ENCODE results near the gene LYRM9. TPM values are rescaled to one million over a fixed set of nuclear protein-coding genes. Genes with fewer than 3 reads are reported as not detected.

The LYRM9 gene
- total RNA-seq, 1 donor from 2014 or later, result 2.9 TPM

DNA sequence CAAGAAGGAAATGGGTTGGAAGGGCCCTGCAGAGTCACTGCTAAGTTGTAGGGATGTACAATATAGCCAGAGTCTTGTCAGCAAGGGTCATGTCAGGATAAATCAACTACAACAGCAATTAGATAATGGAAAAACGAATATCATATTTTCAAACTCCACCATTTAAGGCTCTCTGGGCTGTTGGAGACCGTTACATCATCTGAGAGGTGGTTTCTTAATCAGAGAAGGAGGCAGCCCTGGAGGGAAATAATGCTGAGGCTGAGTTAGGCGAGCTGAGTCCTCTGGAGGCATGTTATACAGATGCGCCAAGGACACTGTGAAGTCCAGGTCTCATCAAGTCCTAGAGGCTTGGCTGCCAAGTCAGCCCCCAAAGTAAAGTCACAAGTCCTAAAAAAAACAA lies 30.3 kb downstream of the LYRM9 start:
- no peak for DNase-seq (ENCODE audit: low read depth)
- TF ChIP-seq, protein P1, sequence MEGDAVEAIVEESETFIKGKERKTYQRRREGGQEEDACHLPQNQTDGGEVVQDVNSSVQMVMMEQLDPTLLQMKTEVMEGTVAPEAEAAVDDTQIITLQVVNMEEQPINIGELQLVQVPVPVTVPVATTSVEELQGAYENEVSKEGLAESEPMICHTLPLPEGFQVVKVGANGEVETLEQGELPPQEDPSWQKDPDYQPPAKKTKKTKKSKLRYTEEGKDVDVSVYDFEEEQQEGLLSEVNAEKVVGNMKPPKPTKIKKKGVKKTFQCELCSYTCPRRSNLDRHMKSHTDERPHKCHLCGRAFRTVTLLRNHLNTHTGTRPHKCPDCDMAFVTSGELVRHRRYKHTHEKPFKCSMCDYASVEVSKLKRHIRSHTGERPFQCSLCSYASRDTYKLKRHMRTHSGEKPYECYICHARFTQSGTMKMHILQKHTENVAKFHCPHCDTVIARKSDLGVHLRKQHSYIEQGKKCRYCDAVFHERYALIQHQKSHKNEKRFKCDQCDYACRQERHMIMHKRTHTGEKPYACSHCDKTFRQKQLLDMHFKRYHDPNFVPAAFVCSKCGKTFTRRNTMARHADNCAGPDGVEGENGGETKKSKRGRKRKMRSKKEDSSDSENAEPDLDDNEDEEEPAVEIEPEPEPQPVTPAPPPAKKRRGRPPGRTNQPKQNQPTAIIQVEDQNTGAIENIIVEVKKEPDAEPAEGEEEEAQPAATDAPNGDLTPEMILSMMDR (conservative IDR thresholded peaks at IDR 0.05; ENCODE audit: low read depth, low read length), result no peak

DNA sequence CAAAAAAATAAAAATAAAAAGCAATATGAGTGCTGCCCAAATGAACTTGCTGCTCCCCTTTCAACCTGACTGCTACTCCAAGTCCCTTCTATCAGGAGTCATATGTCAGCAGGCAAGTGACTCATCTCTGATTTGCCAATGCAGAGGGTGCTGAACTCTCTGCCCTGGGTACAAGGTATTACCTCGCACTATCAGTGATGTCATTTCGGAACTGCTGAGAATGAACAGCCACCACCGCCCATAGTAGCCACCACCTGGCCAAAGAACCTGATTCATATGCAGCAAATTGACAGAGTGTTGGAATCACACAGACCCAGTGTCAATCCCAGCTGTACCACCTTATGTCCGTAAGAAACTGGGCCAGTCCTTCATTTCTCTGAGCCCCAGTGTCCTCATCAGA lies 31.2 kb downstream of the LYRM9 start:
- TF ChIP-seq, protein P1 (conservative IDR thresholded peaks at IDR 0.05; ENCODE audit: low read depth, low read length), result no peak
- DNase-seq (ENCODE audit: low read depth), result peak; percentile 6
- no peak overlapping the region for H3K4me3 ChIP-seq (ENCODE audit: low read depth, low read length)

More for the DNA sequence above, 30.3 kb downstream of the LYRM9 start:
- no peak overlapping the region for H3K4me3 ChIP-seq (ENCODE audit: low read depth, low read length)

- TF ChIP-seq, protein P1 (conservative IDR thresholded peaks at IDR 0.05; ENCODE audit: low read depth, low read length), result no peak
- DNase-seq (ENCODE audit: low read depth), result no peak
- H3K4me3 ChIP-seq (ENCODE audit: low read depth, low read length), result no peak overlapping the region
Observed at GRCh38 chr17:27860971-27861664, 32.0 kb downstream of the LYRM9 start.

- H3K4me3 ChIP-seq (ENCODE audit: low read depth, low read length), result no peak overlapping the region
- no peak for DNase-seq (ENCODE audit: low read depth)
- TF ChIP-seq, protein P1 (conservative IDR thresholded peaks at IDR 0.05; ENCODE audit: low read depth, low read length), result no peak
Observed at GRCh38 chr17:27858621-27859305, 34.4 kb downstream of the LYRM9 start.

DNA sequence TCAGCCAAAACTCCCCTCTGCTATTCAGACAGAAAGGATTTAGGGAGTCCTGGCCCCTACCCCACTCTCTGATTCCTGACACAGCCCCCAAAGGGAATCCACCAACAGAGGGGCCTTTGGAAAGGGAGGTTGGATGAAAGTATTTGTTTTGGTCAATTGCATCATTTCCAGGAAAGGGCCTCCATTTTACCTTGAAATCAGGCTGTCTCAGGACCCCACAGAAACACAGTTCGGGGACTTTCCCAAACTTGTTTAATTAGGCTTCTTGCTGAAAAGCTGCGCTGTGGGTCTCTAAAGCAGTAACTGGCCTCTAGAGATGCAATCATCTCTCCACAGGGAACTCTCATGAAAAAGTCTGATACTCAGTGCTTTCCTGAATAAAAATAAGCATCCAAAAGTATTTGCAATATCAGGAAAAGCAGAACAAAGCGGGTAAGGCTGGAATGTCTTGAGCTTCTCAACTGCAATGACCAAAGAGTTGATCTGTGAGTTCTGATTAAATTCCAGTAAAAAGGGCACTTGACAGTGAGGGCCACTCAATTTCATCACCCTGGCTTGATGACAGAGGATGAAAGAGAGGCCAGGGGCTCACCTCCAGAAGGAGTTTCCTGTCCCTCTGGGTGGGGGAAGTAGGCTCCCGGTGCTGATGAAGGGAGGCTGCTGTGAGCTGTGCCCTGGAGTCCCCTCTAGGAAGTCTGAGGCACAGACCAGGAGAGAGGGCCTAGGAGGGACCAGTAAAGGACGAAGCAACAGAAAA lies 36.3 kb downstream of the LYRM9 start:
- H3K4me3 ChIP-seq (ENCODE audit: low read depth, low read length), result no peak overlapping the region
- no peak for DNase-seq (ENCODE audit: low read depth)
- TF ChIP-seq, protein P1 (conservative IDR thresholded peaks at IDR 0.05; ENCODE audit: low read depth, low read length), result no peak

DNA sequence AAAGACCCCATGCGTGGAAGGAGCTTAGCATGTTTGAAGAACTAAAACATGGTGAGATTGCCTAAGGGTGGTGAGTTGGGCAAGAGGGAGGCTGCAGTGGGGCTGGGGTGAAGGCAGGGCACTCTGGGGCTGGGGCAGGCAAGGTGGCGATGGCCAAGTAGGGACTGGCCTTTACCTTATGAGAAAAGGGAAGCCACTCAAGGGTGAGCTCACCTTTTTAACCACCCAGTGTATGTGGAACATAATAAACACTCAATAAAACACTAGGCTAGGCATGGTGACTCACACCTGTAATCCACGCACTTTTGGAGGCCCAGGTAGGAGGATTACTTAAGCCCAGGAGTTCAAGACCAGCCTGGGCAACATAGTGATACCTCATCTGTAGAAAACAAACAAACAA lies 37.7 kb downstream of the LYRM9 start:
- H3K4me3 ChIP-seq (ENCODE audit: low read depth, low read length), result no peak overlapping the region
- TF ChIP-seq, protein P1 (conservative IDR thresholded peaks at IDR 0.05; ENCODE audit: low read depth, low read length), result no peak
- DNase-seq (ENCODE audit: low read depth), result no peak

Data from epithelial cell of proximal tubule (primary cell).